Activated CD4-positive, CD25-positive, alpha-beta regulatory T cell treated with anti-CD3 and anti-CD28 coated beads, Interleukin-2, amount 50 U/mL, for 24 hours (primary cell): ENCODE results near the gene EN2.

ENCODE experiments used
- ATAC-seq, 2 donors: fragments of 150-1000 bp; cut with Tn5 transposase; one replicate each; pipeline ENCODE4 v1.10.0; 2021; ENCODE audit warnings: mild to moderate bottlenecking in 1 of 2, moderate library complexity in 1 of 2

The EN2 gene

DNA sequence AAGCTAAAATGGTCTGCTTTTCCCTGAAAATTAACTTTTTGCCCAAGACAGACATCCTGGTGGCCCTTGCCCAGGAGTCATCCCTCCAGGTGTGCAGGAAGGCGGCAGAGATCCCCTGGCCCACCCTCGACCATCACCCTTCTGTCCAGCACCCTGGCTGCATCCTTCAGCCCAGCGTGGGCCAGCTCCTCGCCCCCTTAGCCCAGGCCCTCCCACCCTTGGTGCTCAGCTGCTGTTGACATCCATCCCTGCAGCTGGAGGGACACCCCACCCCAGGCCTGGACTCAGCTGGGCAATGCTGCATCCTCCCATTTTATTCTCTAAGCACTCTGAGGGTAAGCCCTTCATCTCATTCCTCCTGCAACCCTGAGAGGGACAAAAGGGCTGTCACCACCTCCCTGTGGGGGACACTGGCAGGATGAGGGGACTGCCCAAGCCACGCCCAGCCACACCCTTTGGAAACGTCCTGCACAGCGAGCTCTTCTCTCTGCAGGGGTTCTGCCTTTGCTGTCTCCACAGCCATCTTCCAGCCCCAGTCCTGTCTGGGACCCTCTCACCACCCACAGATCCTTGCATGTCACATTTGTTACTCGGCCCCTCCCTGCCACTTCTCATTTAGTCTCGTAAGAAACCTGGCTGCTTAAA is 30.7 kb downstream of the EN2 start:
- ATAC-seq = no peak

- ATAC-seq = no peak
Measured at GRCh38 chr7:155489158-155489840, 31.4 kb downstream of the EN2 start.

- peak in 1 of 2 donors; percentile 15 for ATAC-seq
Measured at GRCh38 chr7:155489862-155490696, 32.1 kb downstream of the EN2 start.

DNA sequence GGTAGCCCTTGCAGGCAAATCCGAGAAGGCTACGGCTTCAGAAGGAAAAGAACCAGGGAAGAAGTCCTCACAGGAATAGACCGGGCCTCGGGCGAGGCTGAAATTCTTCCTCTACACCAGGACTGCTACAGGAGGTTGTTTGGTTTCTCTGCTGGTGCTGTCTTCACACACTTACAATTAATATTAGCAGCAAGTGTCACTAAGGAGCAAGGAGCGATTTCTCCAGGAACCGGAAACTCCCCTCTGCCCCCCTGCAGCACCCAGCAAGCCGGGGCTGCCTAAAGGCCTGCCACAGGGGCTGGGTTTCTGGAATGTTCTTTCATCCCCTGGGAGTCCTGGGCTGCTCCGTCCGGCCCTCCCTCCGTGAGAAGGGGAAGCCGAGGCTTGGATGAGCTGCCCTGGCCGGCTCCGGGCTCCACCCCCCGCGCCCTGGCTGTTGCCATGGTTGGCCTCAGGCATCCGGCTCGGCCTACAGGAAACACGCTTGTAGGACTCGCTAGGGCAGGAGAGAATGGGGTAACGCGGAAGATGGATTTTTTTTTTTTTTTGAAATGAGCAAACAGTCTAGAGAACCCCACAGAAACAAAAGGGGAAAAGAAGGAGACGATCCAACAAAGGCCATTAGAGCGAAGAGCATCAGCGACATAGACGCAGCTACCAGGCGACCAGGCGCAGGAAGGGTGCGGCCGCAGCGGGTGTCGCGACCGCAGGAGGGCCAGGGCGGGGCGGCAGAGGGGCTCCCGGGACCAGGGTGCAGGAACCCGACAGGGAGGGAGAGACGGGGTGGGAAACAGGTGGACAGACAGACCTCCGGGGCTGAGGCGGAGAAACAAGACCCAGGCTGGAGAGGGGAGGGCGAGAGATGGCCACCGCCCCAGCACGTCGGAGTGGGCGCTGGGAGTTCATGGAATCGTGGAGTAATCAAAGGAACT is 33.0 kb downstream of the EN2 start:
- ATAC-seq = peak; percentile 69 to 73

- ATAC-seq = no peak
Measured at GRCh38 chr7:155491812-155492211, 33.9 kb downstream of the EN2 start.

- no peak for ATAC-seq
Measured at GRCh38 chr7:155493744-155494538, 36.0 kb downstream of the EN2 start.

GRCh38 chr7:155494551-155494950 is 36.6 kb downstream of the EN2 start:
- no peak for ATAC-seq

DNA sequence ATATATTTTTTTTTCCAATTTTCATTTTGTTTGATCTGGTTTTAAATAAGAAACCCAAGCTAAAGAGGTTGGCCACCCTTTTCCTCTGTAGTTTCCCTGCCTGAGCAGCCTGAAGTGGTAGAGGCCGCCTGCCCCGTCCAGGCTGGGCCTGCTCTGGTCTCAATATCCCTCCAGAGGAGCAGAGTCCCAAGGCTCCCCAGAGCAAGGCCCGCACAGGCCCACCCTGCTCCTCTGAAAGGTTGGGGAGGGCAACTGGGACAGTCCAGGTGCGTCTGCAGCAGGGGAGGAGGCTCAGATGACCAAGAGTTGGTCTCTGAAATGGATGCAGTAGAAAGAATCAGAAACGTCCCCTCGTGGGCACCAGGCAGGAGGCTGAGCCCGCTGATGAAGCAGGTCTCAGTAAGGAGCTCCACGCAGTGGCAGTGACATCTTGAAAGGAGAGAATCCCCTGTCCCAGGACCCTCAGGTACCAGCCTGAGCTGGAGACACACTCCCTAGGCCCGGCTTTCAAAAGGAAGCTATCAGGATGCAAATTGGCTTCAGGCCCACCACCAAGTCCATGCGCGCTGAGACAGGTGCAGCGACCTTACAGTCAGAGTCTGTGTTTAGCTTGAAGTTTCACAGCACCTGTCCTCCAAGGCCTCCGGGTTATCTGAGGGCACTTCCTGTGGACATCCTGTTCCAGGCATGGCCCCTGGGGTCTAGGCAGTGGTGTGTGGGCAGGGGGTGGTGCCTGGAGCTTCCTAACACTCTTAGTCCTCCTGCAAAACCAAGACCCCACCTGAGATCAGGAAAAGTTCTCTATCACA is 37.7 kb downstream of the EN2 start:
- no peak for ATAC-seq

GRCh38 chr7:155496267-155497005 is 38.5 kb downstream of the EN2 start:
- no peak for ATAC-seq

- no peak for ATAC-seq
Measured at GRCh38 chr7:155497149-155497901, 39.4 kb downstream of the EN2 start.

DNA sequence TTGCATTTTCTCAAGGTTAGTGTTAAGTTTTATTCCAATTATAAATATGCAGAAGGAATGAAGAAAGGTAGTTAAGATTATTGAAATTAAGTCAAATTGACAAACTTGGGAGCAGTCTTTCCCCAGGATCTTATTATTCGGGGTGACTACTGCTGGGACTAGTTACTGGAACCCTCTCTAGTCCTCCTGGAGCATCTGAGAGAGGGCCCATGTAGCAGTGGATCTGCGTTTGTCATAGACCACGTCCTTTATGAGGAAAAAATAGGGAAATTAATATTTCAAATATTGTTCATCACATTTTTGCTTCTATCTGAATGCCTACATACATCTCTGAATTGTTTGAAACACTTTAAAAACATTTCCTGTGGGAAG is 47.5 kb downstream of the EN2 start:
- no peak for ATAC-seq

DNA sequence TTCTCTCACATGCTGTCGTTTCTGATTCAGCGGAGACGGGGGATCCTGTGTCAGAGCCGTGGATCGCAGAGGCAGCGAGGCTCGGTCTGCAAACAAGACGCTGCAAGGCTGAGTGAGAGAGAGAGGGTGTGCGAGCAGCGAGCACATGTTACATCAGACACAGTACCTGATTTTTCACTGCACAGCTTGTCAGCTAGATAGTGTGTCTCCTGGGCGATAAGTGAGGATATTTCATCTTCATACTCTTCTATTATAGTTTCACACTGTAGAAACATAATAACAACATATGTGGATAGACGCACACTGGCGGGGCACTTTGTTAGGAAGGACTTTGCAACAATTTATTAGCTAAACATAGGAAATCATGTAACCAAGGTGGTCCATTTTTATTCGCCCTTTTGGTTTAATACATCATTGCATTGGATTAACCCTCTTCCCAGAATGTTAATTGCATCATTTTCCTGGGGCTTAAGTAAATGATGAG is 49.0 kb downstream of the EN2 start:
- ATAC-seq = no peak

- no peak for ATAC-seq
Measured at GRCh38 chr7:155507576-155507975, 49.6 kb downstream of the EN2 start.

DNA sequence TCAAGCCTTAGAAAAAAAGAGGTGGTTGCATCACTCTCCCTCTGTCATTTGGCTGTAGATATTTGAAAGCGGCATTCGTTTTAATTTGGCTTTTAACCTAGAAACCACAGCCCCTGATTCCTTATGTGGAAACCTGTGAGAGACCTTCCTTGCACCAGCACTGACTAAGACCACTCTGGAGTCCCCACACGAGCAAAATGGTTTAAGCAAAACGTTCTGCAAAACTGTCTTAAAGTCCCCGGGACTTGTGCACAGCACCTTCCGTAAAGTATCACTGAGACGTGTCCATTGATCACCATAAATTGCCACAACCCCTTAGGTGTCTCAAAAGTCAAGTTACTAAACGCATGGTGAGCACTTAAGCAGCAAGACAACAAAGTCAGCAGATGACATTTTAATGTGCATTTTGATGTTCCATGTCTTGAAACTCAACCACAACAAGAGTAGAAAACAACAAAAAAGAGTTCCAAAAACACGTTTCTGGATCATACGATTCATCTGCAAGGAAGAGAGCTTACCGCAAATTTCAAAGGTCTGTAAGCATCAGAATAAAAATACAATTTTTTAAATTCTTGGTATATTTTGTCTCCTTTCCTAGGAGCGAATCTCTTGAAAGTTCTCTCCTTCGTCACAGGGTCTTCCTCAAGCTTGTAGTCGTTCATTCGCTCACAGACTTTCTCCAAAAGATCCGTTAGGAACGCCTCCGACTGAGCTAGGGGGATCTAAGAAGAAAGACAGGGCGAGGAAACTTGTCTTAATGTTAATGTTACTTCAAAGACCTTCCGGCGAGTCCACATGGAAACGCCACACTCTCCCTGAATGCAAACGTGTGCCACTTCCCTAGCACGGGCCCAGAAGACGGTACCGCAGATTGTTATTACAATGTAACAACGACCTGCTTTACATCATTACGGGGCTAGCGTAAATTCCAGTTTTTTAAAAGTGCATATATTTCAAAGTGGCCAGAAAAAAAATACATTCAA is 50.7 kb downstream of the EN2 start:
- ATAC-seq = no peak

GRCh38 chr7:155509359-155509724 is 51.4 kb downstream of the EN2 start:
- ATAC-seq = no peak

- no peak for ATAC-seq
Measured at GRCh38 chr7:155509725-155510551, 52.0 kb downstream of the EN2 start.
